Stimulated activated CD4-positive, alpha-beta T cell treated with anti-CD3 and anti-CD28 coated beads, Interleukin-1b, Interleukin-23, amount 100 ng/mL, for 24 hours (primary cell): Measurements from ENCODE around the gene LARP7.
"Not testable (repeated sequence)": the region's sequence is repeated elsewhere in the genome, so short reads cannot be mapped to it uniquely, and the experiment has no call there.

Experiments
- DNase-seq, 4 experiments: peaks; one replicate each; pipeline ENCODE4 v3.0.0-alpha.2; 2020; ENCODE audit warnings: low read depth in 4 of 4, low spot score in 1 of 4

Gene LARP7

GRCh38 chr4:112649055-112649408 lies 12.1 kb downstream of the LARP7 start:
- DNase-seq = no peak

DNA sequence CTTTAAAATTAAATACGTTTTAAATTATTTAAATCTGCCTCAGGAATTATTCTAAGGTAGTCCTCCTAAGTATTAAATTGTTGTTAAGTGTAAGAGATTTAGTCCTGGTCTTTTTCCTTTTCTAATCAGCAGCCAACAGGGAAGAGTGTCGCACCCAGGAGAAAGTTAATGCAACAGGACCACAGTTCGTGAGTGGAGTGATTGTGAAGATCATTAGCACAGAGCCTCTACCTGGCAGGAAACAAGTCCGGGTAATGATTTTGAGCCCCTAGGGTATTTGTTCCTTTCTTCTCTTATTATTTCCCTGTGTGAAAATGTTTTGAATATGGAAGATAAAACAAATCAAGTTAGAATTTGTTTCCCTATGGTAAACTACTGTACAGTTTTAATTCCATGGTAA lies 13.4 kb downstream of the LARP7 start:
- DNase-seq = no peak

DNA sequence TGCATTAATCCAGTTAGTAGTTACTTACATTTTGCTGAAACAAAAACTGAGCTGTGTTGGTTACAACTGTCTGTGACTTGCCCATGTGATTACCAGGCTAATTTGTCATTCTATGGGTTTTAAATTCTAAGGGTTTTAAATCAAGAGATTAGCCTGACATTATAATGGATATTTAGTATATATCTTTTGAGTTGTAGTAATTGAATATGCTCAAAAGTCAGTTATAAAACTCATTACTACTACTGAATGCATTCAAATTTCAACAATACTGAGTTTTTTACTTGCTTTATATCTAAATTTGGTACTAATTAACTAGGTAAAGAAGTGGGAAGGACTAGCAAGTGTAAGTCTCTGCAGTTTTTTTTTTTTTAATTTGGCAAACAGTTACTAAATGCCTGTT lies 14.7 kb downstream of the LARP7 start:
- DNase-seq = no peak

DNA sequence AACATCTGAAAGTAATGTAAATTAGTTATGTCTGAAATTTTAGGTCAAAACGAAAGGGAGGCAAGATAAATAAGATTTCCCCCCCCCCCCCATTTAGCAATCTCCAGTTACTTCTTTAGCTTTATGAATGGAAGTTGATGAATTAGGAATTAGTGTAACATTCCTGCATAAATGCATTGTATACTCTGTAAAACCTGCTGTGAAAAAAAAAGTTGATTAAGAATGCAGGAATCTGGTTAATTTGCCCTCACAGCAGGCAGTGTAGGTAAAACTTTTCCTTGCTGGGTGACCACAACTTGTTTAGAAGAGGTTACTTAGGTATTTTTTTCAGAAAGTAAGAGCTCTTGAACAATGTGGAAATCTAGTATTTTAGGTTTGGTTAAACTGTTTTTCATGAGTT lies 15.3 kb downstream of the LARP7 start:
- DNase-seq = no peak

GRCh38 chr4:112655270-112655669 lies 18.3 kb downstream of the LARP7 start:
- no peak for DNase-seq

GRCh38 chr4:112656115-112656514 lies 19.2 kb downstream of the LARP7 start:
- DNase-seq = not testable (repeated sequence)

- no peak for DNase-seq
Observed at GRCh38 chr4:112664611-112665010, 27.7 kb downstream of the LARP7 start.

DNA sequence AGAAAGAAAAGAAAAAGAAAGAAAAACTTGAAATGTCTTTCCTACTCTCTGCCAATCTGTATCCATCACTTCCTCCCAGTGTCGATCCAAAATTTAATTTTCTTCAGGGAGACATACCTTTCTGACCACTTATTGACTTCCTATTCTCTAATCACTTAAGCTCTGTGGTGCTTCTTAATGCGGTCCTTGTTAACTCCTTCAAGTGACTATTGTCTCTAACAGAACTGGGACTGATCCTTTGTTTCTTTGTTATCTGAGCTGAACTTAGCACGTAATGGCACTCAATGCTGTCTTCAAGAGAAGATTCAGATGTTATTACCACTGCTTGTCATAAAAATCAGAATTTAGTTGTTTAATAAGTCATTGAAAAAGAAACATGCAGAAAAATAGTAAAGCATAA lies 31.2 kb downstream of the LARP7 start:
- no peak for DNase-seq

GRCh38 chr4:112673076-112673475 lies 36.1 kb downstream of the LARP7 start:
- DNase-seq = no peak

DNA sequence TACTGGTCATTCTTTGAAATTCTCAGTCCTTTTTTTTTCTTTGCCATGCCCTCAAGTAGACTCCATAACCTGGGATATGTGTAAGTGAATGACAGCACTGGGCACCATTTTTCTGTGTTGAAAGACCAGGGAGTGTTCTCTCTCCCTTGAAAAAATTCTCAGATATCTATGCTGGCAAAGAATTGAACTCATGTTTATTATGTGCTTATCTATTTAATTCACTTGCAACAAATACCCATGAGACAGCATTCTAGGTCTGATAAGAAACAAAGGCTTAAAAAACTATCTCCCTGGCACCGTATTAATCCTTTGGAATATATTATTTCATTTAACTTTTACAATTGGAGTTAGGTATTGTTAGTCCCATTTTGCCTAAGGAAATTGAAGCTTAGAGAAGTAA lies 36.7 kb downstream of the LARP7 start:
- no peak for DNase-seq

GRCh38 chr4:112674376-112674775 lies 37.4 kb downstream of the LARP7 start:
- no peak for DNase-seq

DNA sequence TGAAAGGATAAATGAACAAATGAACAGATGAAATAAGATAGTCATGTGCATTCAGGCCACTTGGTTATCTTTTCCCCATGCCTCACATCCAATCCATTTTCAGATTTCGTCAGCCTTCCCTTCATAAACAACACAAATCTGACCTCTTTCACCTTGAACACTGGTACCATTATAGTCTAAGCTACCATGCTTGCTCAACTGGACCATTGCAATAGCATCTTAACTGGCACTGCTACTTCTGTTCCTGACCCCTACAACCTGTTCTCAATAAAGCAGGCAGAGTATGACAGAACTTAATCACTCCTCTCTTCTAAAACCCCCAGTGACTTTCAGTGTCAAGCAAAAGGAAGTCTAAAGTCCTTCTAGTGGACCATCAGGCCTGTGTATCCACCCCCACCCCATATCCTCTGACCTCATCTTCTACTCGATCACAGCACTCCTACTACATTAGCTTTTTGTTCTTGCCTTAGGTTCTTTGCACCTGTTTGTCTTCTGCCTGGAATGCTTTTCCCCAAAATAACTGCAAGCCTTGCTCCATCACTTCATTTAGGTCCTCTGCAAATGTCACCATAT lies 40.7 kb downstream of the LARP7 start:
- DNase-seq = no peak

GRCh38 chr4:112680996-112681395 lies 44.1 kb downstream of the LARP7 start:
- DNase-seq = no peak

GRCh38 chr4:112693507-112693906 lies 56.6 kb downstream of the LARP7 start:
- no peak for DNase-seq

- no peak for DNase-seq
Observed at GRCh38 chr4:112700679-112701078, 63.7 kb downstream of the LARP7 start.

GRCh38 chr4:112702892-112703291 lies 65.9 kb downstream of the LARP7 start:
- DNase-seq = no peak

GRCh38 chr4:112704322-112704721 lies 67.4 kb downstream of the LARP7 start:
- no peak for DNase-seq

- no peak for DNase-seq
Observed at GRCh38 chr4:112704991-112705845, 68.3 kb downstream of the LARP7 start.

DNA sequence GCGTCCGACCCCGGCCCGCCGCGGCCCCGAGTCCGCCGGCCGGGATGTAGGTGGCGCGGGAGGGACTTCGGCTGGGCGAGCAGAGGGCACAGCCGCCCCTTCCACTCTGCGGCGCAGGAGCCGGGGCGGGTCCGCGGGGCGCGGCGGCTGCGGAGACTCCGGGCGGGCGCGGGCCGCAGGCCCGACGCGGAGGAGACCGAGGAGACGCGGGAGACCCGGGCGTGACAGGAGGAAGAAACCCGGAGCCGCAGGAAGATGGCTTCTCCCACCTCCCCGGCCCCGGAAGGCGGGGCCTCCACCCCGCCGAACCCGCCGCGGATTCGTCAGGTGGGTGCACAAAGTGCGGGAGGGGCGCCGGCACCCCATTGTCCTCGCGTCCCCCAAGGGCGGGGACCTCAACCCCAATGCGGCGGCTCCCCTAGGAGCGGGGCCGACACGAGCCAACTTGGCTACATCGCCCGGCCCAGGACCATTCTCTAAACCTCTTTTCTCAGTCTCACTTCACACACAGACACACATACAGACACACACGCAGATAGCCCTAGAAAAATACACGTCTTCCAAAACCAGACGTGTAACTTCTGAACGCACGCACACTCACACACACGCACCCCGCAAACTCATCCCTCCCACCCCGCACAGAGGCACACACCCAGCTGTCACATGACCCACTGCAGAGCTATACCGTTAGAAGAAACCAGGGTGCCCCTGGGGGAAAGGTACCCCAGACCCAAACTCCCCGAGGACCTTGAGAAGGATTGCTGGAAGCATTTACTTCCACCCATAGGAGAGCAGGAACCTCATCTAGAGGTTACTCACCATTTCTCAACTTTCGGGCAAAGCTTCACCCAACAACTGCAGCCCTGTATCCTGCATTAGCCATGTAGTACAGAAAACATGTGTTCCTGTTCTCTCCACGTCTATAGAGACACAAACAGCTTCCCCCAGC lies 69.2 kb downstream of the LARP7 start:
- not testable (repeated sequence) for DNase-seq

- DNase-seq = no peak
Observed at GRCh38 chr4:112706840-112707207, 69.9 kb downstream of the LARP7 start.
